Stimulated activated CD4-positive, alpha-beta T cell treated with anti-CD3 and anti-CD28 coated beads, Interleukin-1b, Interleukin-23, amount 100 ng/mL, for 24 hours (primary cell): ENCODE results near the gene CDK8.

Experiments used
- DNase-seq, 4 experiments: peaks; one replicate each; pipeline ENCODE4 v3.0.0-alpha.2; 2020; ENCODE audit warnings: low read depth in 4 of 4, low spot score in 1 of 4

Gene CDK8

DNA sequence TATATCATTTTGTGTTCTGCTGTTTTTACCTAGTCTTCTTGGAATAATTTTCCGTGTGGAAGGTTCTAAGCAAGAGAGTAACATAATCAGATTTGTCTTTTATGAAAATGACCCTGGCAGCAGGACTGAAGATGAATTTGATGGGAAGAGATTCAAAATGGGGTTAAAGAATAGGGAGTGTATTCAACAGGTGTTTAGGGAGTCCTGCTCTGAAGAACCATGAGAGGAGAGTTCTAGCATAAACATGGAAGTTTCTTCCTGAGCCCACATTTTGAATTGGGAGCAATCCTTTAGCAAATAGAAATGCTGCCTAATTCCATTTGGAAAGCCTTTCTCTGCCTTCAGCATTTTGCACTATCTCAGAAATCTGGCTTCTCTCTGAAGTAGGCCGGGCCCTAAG lies 127.0 kb downstream of the CDK8 start:
- no peak for DNase-seq

- no peak for DNase-seq
These were observed 128.4 kb downstream of the CDK8 start for GRCh38 chr13:26382366-26382765.

DNA sequence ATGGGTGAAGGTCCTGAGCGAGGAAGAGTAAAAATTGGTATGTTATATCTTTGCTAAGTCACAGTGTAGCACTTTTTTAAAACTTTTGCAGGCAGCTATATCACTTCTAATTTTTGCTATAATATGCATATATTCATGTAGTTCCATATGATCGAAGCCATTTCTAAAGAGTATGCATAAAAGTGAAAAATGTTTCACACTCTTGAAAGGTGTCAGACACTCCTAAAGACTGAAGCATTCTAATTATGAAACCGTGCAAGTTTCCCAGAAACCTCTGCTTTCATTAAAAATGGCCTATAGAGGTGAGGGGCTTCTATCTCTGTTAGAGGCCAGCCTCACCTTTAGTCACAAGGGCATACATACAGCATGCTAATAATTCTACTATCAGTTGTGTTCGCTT lies 128.9 kb downstream of the CDK8 start:
- DNase-seq: no peak

DNA sequence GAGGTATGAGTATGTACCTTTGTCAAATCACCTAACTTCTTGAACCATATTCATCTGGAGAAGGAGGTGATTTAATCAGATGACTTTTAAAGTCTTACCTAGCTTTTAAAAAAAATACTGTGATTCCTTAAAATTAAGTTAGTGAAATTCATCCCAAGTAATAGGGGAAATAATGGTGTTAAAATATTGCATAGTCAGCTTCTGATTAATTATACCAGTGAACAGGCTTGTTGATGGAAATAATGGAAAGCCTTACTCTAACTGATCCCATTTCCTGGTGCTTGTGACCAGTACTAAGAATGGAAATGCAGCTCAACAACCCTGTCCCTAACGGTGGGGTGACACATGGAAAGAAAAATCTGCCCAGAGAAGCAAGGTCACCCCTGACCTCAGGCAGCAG lies 130.7 kb downstream of the CDK8 start:
- DNase-seq: no peak

GRCh38 chr13:26386026-26386425 lies 132.1 kb downstream of the CDK8 start:
- DNase-seq: no peak

DNA sequence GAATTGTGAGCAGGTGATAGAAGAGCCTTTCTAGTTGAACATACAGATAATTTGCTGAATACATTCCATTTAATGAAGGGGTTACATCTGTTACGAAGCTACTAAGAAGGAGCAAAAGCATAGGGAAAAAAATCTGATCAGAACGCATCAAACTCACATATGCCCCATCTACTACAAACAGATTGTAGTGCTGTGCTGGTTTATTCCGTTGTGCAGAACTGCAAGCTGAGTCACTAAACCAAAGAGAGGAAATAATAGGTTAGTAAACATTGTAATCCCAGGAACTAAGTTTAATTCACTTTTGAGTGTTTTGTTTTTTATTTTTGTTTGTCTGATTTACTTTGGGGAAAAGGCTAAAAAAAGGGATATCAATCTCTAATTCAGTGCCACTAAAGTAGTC lies 136.3 kb downstream of the CDK8 start:
- DNase-seq: no peak

- no peak for DNase-seq
These were observed 146.6 kb downstream of the CDK8 start for GRCh38 chr13:26400545-26400944.

- DNase-seq: no peak
These were observed 147.1 kb downstream of the CDK8 start for GRCh38 chr13:26401069-26401468.

DNA sequence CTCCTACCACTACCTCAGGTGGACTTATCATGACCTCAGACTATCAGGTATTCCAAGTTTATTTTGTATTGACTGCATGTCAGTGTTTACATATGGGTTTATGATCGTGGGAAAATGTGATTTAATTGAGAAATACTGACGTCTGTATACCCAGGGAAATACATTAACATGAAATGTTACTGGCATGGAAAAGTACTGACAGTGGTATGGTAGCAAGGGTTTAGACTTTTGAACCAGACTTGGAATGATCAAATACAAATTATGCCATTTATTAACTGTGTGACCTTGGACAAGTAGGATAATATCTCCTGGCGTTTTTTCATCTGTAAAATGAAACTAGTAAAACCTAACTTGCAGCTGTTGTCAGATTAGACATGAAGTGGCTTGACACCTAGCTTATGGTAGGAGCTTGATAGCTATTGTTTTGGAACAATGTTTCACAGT lies 147.7 kb downstream of the CDK8 start:
- DNase-seq: no peak

DNA sequence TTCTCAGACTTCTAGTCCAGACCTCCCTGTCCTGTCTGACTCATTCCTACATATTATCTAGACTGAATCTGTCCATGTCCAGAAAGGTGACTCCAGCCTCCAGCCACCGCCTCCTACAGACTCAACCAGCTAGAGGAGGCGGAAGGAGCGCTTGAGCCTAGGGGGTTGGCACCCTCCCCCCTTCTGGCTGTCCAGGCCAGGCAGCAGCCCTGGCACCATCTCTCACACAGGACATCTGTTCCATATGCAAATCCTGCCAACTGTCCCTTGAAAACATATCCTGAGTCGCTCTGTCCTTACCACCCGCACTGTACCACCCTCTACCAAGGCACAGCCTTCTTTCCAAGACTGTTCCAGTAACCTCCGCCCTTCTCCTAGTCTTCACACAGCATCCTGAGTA lies 152.9 kb downstream of the CDK8 start:
- no peak for DNase-seq

GRCh38 chr13:26411206-26411605 lies 157.3 kb downstream of the CDK8 start:
- DNase-seq: no peak

DNA sequence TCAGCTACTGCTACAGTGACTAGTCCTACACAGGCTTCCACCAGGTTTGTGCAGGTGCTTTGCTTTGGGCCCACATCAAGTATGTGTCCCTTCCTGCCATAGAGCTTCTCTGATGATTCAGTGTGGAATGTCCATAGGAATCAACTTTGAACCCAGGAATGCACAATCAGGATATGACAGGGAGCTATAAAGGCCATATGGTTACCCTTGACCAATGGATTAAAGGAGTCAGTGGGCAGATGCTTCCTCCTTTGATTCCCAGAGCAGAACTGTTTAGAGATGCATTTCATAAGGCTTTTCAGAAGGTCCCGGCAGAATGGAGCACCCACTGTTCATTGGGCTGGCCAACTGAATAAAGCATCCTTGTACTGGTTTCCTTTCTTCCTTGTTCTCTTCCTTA lies 158.3 kb downstream of the CDK8 start:
- DNase-seq: no peak

DNA sequence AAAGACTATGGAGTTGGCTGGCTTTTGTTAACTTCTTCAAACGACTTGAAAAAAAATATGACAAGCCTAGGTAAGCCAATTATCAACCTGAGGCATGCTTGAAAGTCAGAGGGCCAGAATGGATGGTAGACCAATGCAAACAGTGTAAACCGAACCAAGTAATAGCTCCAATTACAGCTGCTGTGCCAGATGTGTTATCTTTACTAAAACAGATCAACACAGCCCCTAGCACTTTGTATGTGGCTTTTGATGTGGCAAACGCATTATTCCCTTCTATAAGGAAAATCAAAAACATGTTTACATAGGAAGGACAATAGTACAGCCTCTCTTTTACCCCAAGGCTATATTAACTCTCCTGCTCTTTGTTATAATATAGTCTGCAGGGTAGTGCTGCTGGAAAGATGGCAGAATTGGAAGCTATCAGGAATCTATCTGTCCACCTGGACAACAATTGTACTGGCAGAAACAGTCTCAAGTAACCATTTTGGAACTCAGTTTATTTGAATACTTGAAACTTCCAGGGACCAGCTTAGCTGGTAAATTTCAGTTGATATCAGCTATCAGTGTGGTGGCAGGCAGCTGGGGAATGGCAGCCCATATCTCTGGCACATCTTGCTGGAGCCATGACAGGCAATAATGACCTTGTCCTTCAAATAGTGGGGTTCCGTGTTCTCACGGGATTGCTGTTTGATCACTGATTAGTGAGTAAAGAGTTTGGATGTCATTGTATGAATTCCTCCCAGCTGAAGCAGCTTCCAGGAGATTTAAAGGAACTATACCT lies 159.2 kb downstream of the CDK8 start:
- DNase-seq: no peak

- no peak for DNase-seq
These were observed 166.5 kb downstream of the CDK8 start for GRCh38 chr13:26420282-26420960.

- DNase-seq: no peak
These were observed 168.1 kb downstream of the CDK8 start for GRCh38 chr13:26422036-26422435.

DNA sequence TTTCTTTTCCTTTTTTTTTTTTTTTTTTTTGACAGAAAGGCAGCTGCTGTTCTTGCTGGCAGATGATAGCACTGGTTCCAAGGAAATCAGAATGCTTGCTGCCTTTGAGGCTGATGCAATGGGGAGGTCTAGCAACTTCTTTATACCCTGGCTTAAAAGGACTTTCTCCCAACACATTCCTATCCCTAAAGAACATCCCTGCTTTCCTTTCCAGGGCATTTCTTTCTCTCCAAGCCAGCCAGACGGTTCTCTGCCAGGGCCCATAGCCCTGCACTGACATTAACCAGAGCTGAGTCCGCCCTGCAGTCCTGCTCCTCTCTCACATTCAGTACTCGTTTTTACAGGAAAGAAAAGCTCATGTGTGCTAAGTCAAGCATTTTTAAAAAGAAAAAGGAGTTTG lies 169.7 kb downstream of the CDK8 start:
- DNase-seq: no peak

- no peak for DNase-seq
These were observed 170.3 kb downstream of the CDK8 start for GRCh38 chr13:26424181-26424580.

- no peak for DNase-seq
These were observed 171.8 kb downstream of the CDK8 start for GRCh38 chr13:26425443-26426358.

DNA sequence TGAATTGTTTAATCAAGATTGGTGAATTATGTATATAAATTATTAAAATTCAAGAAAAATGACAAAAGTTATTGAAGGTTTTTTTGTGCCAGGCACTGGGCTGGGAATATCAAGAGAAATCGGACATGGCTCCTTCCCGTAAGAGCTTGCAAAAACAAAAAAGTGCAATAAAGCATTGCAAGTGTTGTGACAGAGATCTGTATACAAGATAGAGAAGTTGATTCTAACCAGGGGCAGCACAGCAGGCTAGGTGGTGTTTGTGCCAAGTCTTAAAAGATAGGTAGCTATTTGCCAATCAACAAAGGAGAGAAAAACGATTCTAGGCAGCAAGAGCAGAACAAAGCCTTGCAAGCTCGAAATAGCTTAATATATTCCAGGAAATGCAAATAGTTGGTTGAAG lies 179.8 kb downstream of the CDK8 start:
- no peak for DNase-seq

GRCh38 chr13:26435171-26435570 lies 181.2 kb downstream of the CDK8 start:
- DNase-seq: no peak

GRCh38 chr13:26435646-26436045 lies 181.7 kb downstream of the CDK8 start:
- no peak for DNase-seq

DNA sequence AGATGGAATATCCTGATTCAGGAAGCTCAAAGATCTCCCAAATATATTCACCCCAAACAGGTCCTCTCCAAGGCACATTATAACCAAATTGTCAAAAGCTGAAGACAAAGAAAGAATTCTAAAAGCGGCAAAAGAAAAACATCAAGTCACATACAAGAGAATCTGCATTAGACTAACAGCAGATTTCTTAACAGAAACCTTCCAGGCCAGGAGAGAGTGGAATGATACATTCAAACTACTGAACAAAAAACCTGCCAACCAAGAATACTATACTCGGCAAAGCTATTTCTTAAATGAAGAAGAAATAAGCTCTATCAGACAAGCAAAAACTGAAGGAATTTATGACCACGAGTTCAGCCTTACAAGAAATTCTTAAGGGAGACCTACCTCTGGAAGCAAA lies 183.0 kb downstream of the CDK8 start:
- no peak for DNase-seq
